Neural cell (in vitro differentiated cells): Measurements from ENCODE around the gene SDK2. TPM values are rescaled to one million over a fixed set of nuclear protein-coding genes. Genes with fewer than 3 reads are reported as not detected.

Source experiments
- H2AFZ ChIP-seq: fragments of 200-600, 300-800 bp; sonication (generic), shearing (Covaris generic); 2 replicates; pipeline ENCODE4 v1.6.0; 2014; ENCODE audit warnings: low read depth, mild to moderate bottlenecking, antibody characterized with exemption, low read length, moderate library complexity
- H3F3A ChIP-seq: fragments of 200-600 bp; shearing (Covaris generic); 2 replicates; pipeline ENCODE4 v1.6.1; 2016; ENCODE audit warnings: mild to moderate bottlenecking, moderate library complexity, mixed read lengths, antibody characterized with exemption, low read length; ENCODE audit not compliant: insufficient read depth, poor library complexity, severe bottlenecking
- H3K27ac ChIP-seq: fragments of 200-600, 300-800 bp; sonication (generic), shearing (Covaris generic); 2 replicates; pipeline ENCODE4 v1.5.1; 2014; ENCODE audit warnings: mild to moderate bottlenecking, low read length, moderate library complexity
- H3K27me3 ChIP-seq: fragments of 300-800, 200-600 bp; sonication (generic), shearing (Covaris generic); 2 replicates; pipeline ENCODE4 v1.6.0; 2014; ENCODE audit warnings: mild to moderate bottlenecking, low read depth, low read length, moderate library complexity; ENCODE audit not compliant: insufficient read depth
- H3K36me3 ChIP-seq: fragments of 300-800, 200-600 bp; sonication (generic), shearing (Covaris generic); 2 replicates; pipeline ENCODE4 v1.5.1; 2014; ENCODE audit warnings: mild to moderate bottlenecking, antibody characterized with exemption, low read length, moderate library complexity; ENCODE audit not compliant: insufficient read depth
- H3K4me2 ChIP-seq: fragments of 300-800, 200-600 bp; sonication (generic), shearing (Covaris generic); 2 replicates; pipeline ENCODE4 v1.6.0; 2014; ENCODE audit warnings: mild to moderate bottlenecking, low read length
- H3K4me3 ChIP-seq: fragments of 300-800, 200-600 bp; sonication (generic), shearing (Covaris generic); 2 replicates; pipeline ENCODE4 v1.5.1; 2014; ENCODE audit warnings: mild to moderate bottlenecking, low read length, moderate library complexity
- H3K79me2 ChIP-seq: fragments of 200-600 bp; shearing (Covaris generic); replicated peaks from 2 replicates; pipeline ENCODE4 v1.6.0; 2014; ENCODE audit warnings: mild to moderate bottlenecking, low read length, moderate library complexity; ENCODE audit not compliant: insufficient read depth
- H3K9ac ChIP-seq: fragments of 300-800, 200-600 bp; sonication (generic), shearing (Covaris generic); 2 replicates; pipeline ENCODE4 v1.6.1; 2016; ENCODE audit warnings: mild to moderate bottlenecking, low read length, mixed read lengths
- H3K9me2 ChIP-seq: fragments of 200-600 bp; shearing (Covaris generic); 2 replicates; pipeline ENCODE4 v1.6.1; 2016; ENCODE audit warnings: mild to moderate bottlenecking, low read length, mixed read lengths; ENCODE audit not compliant: insufficient read depth
- H3K9me3 ChIP-seq: fragments of 200-600, 300-800 bp; sonication (generic), shearing (Covaris generic); 2 replicates; pipeline ENCODE4 v1.6.1; 2016; ENCODE audit warnings: mild to moderate bottlenecking, mixed run types, low read length, moderate library complexity, mixed read lengths
- H4K20me1 ChIP-seq: fragments of 200-600 bp; shearing (Covaris generic); 2 replicates; pipeline ENCODE4 v1.6.1; 2016; ENCODE audit warnings: mild to moderate bottlenecking, mixed run types; ENCODE audit not compliant: insufficient read depth
- EP300 ChIP-seq: fragments of 450-650 bp; conservative IDR thresholded peaks from 2 replicates; pipeline ENCODE4 v1.6.1; 2014; ENCODE audit warnings: antibody characterized with exemption, mild to moderate bottlenecking, moderate library complexity; ENCODE audit not compliant: poor library complexity, severe bottlenecking
- EZH2 ChIP-seq: fragments of 200-600, 300-800 bp; shearing (Covaris generic), sonication (generic); IDR thresholded peaks from 2 replicates; pipeline ENCODE4 v1.6.1; 2014; ENCODE audit warnings: antibody characterized with exemption, low read length, borderline replicate concordance, mild to moderate bottlenecking; ENCODE audit not compliant: insufficient read depth, poor library complexity, severe bottlenecking
- MXI1 ChIP-seq: fragments of 450-650 bp; conservative IDR thresholded peaks from 2 replicates; pipeline ENCODE4 v1.6.1; 2014; ENCODE audit warnings: antibody characterized with exemption, mild to moderate bottlenecking; ENCODE audit not compliant: poor library complexity, severe bottlenecking
- POLR2AphosphoS5 ChIP-seq: IDR thresholded peaks from 2 replicates; pipeline ENCODE4 v1.6.1; 2012
- RAD21 ChIP-seq: fragments of 450-650 bp; conservative IDR thresholded peaks from 2 replicates; pipeline ENCODE4 v1.6.1; 2014; ENCODE audit warnings: antibody characterized with exemption, mild to moderate bottlenecking, moderate library complexity
- SMC3 ChIP-seq: fragments of 450-650 bp; conservative IDR thresholded peaks from 2 replicates; pipeline ENCODE4 v1.6.1; 2014; ENCODE audit warnings: antibody characterized with exemption, mild to moderate bottlenecking, moderate library complexity; ENCODE audit not compliant: poor library complexity
- TAF1 ChIP-seq: IDR thresholded peaks from 2 replicates; pipeline ENCODE4 v1.6.1; 2012; ENCODE audit warnings: low read depth
- polyA plus RNA-seq: library from polyadenylated mRNA; depleted of rRNA; stranded (reverse); fragments of >200 nt; gene quantifications from 2 replicates; pipeline ENCODE4 v1.2.3, GENCODE V29; 2014
- TF ChIP-seq, protein P1 (sequence below): fragments of 450-650 bp; IDR thresholded peaks from 2 replicates; pipeline ENCODE4 v1.5.1; 2014; ENCODE audit warnings: antibody characterized with exemption, mild to moderate bottlenecking, moderate library complexity; ENCODE audit not compliant: poor library complexity, severe bottlenecking
- TF ChIP-seq, protein P2 (sequence below): IDR thresholded peaks from 2 replicates; pipeline ENCODE4 v1.6.1; 2012; ENCODE audit warnings: borderline replicate concordance

The SDK2 gene
- polyA plus RNA-seq, 1 donor from 2014 or later, result 0.73 TPM

- H3K27ac ChIP-seq, result no peak overlapping the region
- H2AFZ ChIP-seq, result no peak overlapping the region
- no peaks in the 10 kb centered on the region for H3F3A ChIP-seq
- H3K27me3 ChIP-seq, result no peaks in the 10 kb centered on the region
- H3K79me2 ChIP-seq, result no peaks in the 10 kb centered on the region
- H4K20me1 ChIP-seq, result no peaks in the 10 kb centered on the region
- no peaks in the 10 kb centered on the region for H3K36me3 ChIP-seq
- no peaks in the 10 kb centered on the region for H3K9me2 ChIP-seq
- no peaks in the 10 kb centered on the region for H3K9me3 ChIP-seq
- no peak overlapping the region for H3K4me3 ChIP-seq
- H3K4me2 ChIP-seq, result no peak overlapping the region
- H3K9ac ChIP-seq, result no peak overlapping the region
- no peak for TF ChIP-seq RAD21
- no peak for TF ChIP-seq EZH2
- no peak for TF ChIP-seq TAF1
- TF ChIP-seq SMC3, result no peak
- no peak for TF ChIP-seq POLR2AphosphoS5
- no peak for TF ChIP-seq EP300
- TF ChIP-seq, protein P1, sequence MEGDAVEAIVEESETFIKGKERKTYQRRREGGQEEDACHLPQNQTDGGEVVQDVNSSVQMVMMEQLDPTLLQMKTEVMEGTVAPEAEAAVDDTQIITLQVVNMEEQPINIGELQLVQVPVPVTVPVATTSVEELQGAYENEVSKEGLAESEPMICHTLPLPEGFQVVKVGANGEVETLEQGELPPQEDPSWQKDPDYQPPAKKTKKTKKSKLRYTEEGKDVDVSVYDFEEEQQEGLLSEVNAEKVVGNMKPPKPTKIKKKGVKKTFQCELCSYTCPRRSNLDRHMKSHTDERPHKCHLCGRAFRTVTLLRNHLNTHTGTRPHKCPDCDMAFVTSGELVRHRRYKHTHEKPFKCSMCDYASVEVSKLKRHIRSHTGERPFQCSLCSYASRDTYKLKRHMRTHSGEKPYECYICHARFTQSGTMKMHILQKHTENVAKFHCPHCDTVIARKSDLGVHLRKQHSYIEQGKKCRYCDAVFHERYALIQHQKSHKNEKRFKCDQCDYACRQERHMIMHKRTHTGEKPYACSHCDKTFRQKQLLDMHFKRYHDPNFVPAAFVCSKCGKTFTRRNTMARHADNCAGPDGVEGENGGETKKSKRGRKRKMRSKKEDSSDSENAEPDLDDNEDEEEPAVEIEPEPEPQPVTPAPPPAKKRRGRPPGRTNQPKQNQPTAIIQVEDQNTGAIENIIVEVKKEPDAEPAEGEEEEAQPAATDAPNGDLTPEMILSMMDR, result no peak
- TF ChIP-seq, protein P2, sequence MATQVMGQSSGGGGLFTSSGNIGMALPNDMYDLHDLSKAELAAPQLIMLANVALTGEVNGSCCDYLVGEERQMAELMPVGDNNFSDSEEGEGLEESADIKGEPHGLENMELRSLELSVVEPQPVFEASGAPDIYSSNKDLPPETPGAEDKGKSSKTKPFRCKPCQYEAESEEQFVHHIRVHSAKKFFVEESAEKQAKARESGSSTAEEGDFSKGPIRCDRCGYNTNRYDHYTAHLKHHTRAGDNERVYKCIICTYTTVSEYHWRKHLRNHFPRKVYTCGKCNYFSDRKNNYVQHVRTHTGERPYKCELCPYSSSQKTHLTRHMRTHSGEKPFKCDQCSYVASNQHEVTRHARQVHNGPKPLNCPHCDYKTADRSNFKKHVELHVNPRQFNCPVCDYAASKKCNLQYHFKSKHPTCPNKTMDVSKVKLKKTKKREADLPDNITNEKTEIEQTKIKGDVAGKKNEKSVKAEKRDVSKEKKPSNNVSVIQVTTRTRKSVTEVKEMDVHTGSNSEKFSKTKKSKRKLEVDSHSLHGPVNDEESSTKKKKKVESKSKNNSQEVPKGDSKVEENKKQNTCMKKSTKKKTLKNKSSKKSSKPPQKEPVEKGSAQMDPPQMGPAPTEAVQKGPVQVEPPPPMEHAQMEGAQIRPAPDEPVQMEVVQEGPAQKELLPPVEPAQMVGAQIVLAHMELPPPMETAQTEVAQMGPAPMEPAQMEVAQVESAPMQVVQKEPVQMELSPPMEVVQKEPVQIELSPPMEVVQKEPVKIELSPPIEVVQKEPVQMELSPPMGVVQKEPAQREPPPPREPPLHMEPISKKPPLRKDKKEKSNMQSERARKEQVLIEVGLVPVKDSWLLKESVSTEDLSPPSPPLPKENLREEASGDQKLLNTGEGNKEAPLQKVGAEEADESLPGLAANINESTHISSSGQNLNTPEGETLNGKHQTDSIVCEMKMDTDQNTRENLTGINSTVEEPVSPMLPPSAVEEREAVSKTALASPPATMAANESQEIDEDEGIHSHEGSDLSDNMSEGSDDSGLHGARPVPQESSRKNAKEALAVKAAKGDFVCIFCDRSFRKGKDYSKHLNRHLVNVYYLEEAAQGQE, result no peak
- no peak for TF ChIP-seq MXI1
Observed at GRCh38 chr17:73554498-73554897, 89.7 kb downstream of the SDK2 start.

DNA sequence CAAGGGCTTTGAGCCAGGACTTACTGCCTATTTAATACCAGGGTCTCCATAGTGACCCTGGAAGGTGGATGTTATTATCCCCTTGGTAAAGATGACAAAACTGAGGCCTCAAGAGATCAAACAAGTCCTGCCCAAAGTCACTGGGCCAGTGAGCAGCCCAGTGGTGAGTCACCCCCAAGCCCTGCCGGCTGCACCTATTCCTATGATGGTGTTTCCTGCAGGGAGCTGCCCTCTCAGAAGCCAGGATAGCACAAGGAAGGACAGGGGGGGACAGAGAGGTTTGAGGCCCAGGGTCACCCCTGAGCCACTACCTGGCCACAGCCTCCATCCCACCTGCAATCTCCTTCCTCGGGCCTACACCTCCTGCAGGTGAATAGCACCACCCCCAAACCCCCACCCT, 90.9 kb downstream of the SDK2 start:
- Histone ChIP-seq H3K9ac (no peak overlapping the region), H3K9me2 (no peaks in the 10 kb centered on the region), H3K27me3 (no peaks in the 10 kb centered on the region), H2AFZ (no peak overlapping the region), H3K4me3 (no peak overlapping the region), H4K20me1 (no peaks in the 10 kb centered on the region), H3K4me2 (no peak overlapping the region), H3K9me3 (no peaks in the 10 kb centered on the region), H3K27ac (no peak overlapping the region), H3F3A (no peaks in the 10 kb centered on the region), H3K79me2 (no peaks in the 10 kb centered on the region), H3K36me3 (no peaks in the 10 kb centered on the region)
- TF ChIP-seq, protein P2, result no peak
- TF ChIP-seq TAF1 (no peak), SMC3 (no peak), MXI1 (no peak), EZH2 (no peak), EP300 (no peak), POLR2AphosphoS5 (no peak), RAD21 (no peak)
- TF ChIP-seq, protein P1, result no peak
